EL (cell line): ENCODE data around the gene DDX24.

Source experiments
- DNase-seq: peaks from one replicate; pipeline ENCODE4 v3.0.0-alpha.2; 2016

DDX24 gene

DNA sequence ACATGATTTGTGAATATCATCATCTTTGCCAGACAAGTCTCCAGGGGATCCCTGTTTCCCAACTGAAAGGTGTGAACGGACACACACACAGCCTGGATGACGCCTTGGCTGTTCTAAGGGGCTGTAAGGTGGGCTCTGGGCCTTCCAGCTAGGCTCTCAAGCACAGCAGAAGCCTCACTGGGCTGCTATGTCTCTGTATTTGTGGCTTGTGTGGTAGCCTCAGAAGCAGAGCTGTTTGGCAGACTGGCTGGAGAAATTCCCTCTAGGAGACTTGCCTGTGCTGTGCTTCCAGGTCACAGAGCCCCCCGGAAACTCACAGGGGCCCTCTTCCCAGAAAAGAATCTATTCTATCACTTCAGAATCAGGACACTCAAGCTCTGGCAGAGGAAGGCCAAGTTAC is 33.4 kb downstream of the DDX24 start:
- no peak for DNase-seq

- DNase-seq = no peak
Observed at GRCh38 chr14:94046696-94047250, 34.2 kb downstream of the DDX24 start.

GRCh38 chr14:94045563-94046345 is 35.2 kb downstream of the DDX24 start:
- DNase-seq = no peak

DNA sequence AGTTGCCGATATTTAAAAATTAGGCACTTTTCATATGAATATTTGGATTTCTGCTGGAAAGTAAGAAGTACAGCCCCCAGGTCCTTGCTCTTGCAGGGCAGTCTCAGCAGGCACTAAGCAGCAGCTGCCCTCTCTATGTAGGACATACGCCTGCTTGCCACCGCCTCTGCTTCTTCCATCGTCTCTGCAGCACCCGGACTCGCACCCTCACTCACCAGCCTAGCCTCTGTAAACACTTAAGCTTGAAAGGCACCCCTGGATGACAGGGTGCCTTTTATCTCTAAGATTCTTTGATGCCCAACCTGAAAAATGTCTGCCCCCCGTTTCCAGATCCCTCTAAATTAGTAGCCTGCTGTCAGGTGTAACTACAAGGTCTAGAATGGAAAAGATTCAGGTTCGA is 35.9 kb downstream of the DDX24 start:
- no peak for DNase-seq

DNA sequence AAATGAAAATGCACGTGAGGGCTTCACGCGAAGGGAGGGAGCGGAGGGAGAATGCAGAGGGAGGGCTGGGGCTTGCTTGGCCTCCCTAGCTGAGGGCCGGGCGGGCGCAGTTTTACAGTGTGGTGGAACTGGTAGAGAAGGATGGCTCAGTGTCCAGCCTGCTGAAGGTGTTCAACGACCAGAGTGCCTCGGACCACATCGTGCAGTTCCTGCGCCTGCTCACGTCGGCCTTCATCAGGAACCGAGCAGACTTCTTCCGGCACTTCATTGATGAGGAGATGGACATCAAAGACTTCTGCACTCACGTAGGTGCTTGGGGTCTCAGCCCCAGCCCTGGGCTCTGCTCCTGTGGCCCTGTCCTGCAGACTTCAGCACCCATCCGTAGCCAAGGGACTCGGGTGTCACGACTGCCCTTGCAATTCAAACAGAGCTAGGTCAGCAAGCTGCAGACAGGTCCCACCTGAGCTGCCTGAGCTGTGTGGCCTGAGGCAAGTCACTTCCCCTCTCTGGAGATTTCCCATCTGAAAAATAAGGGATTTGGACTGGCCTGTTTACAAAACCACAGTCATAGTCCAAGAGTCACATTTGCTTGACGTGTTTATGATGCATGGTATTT is 36.4 kb downstream of the DDX24 start:
- no peak for DNase-seq

DNA sequence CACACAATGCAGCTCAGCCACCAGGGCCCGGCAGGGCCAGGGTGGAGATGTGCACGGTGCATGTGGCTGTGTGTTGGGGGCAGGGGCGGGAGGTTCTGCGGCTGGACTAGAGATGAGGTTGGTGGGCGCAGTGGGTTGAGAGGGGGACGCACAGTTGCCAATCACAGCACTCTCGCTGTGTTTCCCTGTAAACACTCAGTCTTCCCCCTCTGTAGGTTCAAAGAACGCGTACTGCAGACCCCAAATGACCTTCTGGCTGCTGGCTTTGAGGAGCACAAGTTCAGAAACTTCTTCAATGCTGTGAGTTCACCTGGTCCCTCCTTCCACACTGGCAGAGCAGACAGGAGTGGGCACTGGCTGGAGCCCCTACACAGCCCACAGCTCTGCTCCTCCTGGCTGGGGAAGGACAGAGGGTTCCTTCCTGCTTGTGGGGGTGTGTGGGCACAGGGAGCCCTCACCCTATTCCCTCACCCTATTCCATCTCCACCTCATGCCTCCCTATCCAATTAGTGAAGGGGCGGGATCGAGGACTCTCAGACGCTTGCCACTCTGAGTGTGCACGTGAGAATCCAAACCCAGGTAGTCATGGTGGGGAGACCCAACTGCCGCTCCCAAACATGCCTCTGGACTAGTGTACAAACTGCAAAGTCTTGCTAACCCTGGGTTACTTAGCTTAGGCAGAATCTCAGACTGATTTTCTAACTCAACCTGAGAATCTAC is 37.1 kb downstream of the DDX24 start:
- DNase-seq = no peak

DNA sequence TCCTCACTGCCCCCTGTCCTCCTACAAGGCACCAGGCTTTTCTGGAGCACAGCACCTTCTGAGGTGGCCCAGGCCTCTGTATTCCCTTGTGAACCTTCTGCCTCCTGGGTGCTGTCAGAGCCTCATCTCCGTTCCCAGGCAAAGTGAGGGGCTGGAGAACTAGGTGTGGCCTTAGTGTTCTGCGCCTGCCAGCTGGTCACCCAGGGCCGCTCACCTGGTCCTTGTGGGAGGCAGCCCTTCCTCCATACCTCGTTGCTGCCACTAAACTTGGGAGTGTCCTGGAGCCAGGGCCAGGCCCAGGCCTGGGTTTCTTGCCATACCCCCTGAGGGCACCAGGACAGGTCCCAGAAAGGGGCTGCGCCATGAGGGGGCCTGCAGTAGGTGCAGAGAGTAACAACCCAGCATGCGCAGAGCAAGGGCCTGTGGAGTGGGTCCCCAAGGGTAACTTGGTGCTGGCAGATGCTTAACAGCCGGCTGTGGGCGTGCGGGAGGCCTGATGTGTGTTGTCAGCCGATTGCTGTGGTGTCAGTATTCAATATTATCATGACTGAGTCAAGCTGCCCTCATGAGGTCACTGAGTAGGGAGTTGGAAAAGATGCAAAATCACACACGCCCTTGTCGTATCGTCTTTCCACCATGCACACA is 37.8 kb downstream of the DDX24 start:
- no peak for DNase-seq

GRCh38 chr14:94042433-94043091 is 38.4 kb downstream of the DDX24 start:
- no peak for DNase-seq

- peak; percentile 79 for DNase-seq
Observed at GRCh38 chr14:94041551-94042346, 39.3 kb downstream of the DDX24 start.

GRCh38 chr14:94040796-94041195 is 40.2 kb downstream of the DDX24 start:
- DNase-seq = no peak

GRCh38 chr14:94040247-94040646 is 40.8 kb downstream of the DDX24 start:
- no peak for DNase-seq

DNA sequence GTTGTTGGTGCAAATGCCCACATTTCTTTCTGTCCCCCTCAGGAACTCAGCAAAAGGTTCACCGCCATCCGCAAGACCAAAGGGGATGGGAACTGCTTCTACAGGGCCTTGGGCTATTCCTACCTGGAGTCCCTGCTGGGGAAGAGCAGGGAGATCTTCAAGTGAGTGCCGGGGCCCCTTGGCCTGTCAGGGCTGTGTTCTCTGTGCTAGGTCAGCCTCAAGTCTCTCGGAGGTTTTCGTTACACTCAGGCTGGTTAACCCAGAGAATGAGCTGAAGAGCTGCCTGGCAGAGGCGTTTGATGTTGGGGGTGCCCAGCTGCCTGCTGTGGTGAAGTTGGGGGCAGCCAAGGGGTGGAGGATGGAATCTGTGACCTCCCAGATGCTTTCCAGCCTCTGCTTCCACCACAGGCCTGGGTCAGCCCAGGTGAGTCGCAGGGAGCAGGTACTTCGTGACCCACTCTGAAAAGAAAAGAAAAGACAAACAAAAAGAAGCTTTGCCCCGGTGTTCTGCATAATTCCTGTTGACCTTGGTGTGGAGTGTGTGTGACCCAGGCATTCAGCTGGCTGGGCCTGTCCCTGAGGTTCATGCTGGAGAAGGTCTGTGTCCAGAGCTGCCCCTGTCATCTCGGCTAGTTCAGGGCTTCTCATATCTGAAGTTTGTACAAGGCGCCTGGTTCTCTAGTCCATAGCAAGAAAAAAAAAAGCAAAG is 41.9 kb downstream of the DDX24 start:
- DNase-seq = no peak

DNA sequence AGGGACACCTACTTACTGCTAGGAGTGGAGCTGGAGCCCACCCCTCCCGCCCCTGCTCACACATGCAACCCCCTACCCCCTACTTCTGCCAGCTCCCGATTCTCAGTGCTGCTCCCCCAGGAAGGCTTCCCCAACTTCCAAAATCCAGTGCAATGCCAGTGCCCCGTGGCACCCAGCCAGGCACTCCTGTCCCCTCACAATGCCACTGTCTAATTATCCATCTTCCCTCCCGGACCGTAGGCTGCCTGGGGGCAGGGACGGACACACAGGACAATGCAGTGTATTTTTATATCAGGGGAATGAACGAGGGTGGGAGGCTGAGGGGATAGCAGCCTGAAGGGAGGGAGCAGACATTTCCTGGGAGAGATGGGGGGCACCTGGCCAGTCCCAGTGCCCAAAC is 42.5 kb downstream of the DDX24 start:
- DNase-seq = no peak

DNA sequence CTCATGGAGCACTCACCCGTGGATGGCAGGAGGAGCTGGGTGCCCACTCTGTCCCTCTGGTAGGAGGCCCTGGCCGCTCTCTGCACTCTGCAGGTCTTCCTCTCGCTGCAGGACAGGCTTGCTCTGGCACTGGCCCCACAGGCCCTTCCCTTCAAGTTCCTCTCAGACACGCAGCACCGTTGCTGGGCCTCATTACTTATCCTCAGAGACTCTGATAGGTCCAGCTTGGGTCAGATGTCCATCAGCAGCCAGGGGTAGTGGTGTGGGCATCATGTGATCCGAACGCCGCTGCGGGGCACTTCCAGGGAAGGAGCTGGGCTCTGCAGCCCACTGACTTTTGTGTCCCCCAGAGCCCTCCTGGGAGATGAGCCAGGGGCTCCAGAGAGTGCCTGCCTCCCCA is 43.0 kb downstream of the DDX24 start:
- no peak for DNase-seq

DNA sequence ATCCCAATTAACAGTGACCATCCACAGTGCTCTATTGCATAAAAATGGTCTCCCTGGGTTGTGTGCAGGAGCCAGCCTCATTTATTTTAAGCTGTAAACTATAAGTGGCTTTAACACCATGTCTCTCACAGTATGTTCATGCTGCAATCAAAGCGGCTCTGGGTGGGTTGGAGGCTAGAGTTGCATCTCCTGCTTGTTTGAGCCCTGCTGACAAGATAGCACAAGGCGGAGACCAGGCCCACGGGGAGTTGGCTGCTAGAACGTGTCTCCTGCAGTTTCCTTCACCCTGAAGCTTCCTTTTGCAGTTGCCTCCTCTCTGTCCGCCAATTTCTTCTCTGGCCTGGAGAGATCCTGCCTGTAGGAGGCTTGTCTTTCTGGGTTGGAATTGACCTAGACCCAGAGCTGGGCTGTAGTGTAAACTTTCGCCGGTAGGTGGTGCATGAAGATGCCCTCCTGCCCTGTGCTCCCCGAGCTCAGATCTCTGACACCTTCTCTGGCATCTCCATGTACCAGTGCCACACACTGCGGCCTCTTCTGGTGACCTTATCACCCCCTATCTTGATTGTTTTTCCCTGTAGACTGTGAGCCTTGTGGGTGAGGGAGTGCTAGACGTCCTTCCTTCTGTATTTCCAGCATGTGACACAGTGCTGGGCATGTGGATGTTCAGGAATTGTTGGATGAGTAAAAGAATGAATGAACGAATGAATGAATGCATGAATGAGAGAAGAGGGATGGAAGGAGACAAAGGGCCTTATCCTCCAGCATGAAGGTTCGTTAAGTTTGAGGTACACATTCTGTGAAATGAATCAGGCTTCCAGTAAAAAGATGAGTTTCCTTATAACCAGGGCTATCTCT is 44.5 kb downstream of the DDX24 start:
- DNase-seq = peak; percentile 78

- DNase-seq = no peak
Observed at GRCh38 chr14:94034886-94035285, 46.1 kb downstream of the DDX24 start.

GRCh38 chr14:94031883-94032279 is 49.1 kb downstream of the DDX24 start:
- DNase-seq = no peak

DNA sequence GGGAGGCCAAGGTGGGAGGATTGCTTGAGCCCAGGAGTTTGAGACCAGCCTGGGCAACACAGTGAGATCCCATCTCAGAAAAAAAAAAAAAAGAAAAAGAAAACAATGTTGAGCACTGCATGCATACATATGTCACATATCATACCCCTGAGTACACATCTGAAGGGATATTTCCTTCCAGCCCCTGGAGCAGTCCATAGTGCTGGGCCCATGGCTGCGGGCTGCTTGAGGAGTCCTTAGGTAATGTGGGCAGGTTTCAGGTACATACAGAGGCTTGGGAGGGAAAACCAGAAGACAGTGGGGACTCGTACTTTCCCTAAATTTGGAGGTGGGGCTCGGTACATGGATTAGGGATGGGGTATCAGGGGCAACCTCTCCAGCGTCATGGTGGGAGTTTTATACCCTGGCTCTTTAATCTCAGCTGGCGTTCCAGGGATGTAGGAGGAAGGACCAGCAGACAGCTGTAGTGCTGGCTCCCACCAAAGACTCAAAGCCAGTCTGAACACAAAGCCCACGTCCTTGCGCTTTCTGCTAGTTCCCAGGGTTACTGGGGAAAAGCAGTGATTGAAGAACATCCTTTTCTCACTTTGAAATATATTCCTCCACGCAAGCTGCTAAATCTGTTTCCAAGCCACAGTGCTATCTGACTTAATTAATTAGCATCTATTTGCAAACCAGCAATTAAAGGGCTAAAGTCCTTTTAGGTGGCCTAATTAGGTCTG is 49.7 kb downstream of the DDX24 start:
- no peak for DNase-seq

DNA sequence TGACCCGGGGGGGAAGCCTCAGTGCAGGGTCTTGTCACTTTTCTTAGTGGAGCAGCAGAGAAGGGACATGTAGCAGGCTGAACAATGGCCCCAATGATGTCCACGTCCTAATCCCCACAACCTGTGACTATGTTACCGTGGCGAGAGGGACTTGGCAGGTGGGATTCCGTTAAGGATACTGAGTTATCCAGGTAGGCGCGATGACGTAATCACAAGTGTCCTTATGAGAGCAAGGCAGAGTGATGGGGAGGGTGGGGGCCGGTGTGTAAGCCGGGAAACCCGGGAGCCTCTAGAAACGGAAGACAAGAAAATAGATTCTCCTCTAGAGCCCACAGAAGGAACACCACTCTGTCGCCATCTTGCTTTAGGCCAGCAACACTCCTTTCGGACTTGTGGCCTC is 50.4 kb downstream of the DDX24 start:
- no peak for DNase-seq
